HepG2 (cell line): Measurements from ENCODE around the gene MYO18A. TPM values are rescaled to one million over a fixed set of nuclear protein-coding genes. Genes with fewer than 3 reads are reported as not detected.

Experiments
- ATAC-seq: fragments of 200-7000 bp; cut with Tn5 transposase; 3 replicates; pipeline ENCODE4 v1.9.1; 2020; ENCODE audit warnings: mild to moderate bottlenecking, moderate library complexity
- BruUV-seq: library from RNA; stranded (reverse); fragments of 400-500 nt; replicated peaks from 2 replicates; lab custom pipeline; 2021; lab: Mats Ljungman, UMichigan
- CTCF ChIA-PET: fragments of 300-600 bp; formaldehyde crosslinking; extraction: SDS; loops from one replicate; lab custom pipeline; 2021; ENCODE audit warnings: low total read pairs, inconsistent platforms, low intra/inter-chr PET ratio; lab: Yijun Ruan, JAX
- POLR2A ChIA-PET: fragments of 350-600 bp; sonication (Branson Sonifier 250); formaldehyde crosslinking; loops from one replicate; lab custom pipeline; 2020; ENCODE audit warnings: antibody characterized with exemption, inconsistent platforms; lab: Yijun Ruan, JAX
- DNase-seq: peaks from one replicate; pipeline ENCODE4 v3.0.0-alpha.2; 2015; ENCODE audit warnings: low spot score
- FAIRE-seq: peaks from 3 replicates; lab custom pipeline; 2011; peaks lifted over from hg19 to GRCh38; lab: Jason Lieb, UNC
- H2AFZ ChIP-seq: one replicate; pipeline ENCODE4 v1.6.1; 2011; ENCODE audit warnings: low read length, inconsistent platforms
- H3K27ac ChIP-seq: fragments of 300-600 bp; 3 replicates; pipeline ENCODE4 v1.8.0; 2011; ENCODE audit warnings: mixed run types, mild to moderate bottlenecking, mixed read lengths, low read length, inconsistent platforms; ENCODE audit not compliant: insufficient read depth; ENCODE audit errors: extremely low read length
- H3K27me3 ChIP-seq, 2 experiments: fragments of 200-600 bp in 1 of 2; 2 replicates in 1 of 2; 3 replicates in 1 of 2; pipeline versions ENCODE4 v1.6.0 to v1.8.0; 2011; ENCODE audit warnings: low read length in 2 of 2, mild to moderate bottlenecking in 2 of 2, moderate library complexity in 2 of 2, inconsistent platforms in 1 of 2; ENCODE audit not compliant: insufficient read depth in 2 of 2, control insufficient read depth in 1 of 2
- H3K36me3 ChIP-seq, 2 experiments: fragments of 200-600 bp in 1 of 2; replicated peaks in 1 of 2; 2 replicates in 1 of 2; 3 replicates in 1 of 2; pipeline versions ENCODE4 v1.5.1 to v1.8.0; 2011; ENCODE audit warnings: low read length in 2 of 2, inconsistent platforms in 1 of 2; ENCODE audit not compliant: insufficient read depth in 2 of 2, control insufficient read depth in 1 of 2
- H3K4me1 ChIP-seq: 2 replicates; pipeline ENCODE4 v1.5.1; 2012; ENCODE audit warnings: low read length, inconsistent platforms; ENCODE audit not compliant: insufficient read depth
- H3K4me2 ChIP-seq: 2 replicates; pipeline ENCODE4 v1.6.0; 2011; ENCODE audit warnings: low read depth, low read length, inconsistent platforms
- H3K4me3 ChIP-seq, 3 experiments: fragments of 200-600 bp in 1 of 3; sonication (generic), shearing (Covaris generic) in 1 of 3; replicated peaks in 1 of 3; 2 replicates each; pipeline ENCODE4 v1.5.1; 2011 to 2016; ENCODE audit warnings: low read length in 3 of 3, inconsistent platforms in 2 of 3, low read depth in 2 of 3, mild to moderate bottlenecking in 2 of 3, control low read depth in 1 of 3, mixed read lengths in 1 of 3; ENCODE audit not compliant: insufficient read depth in 1 of 3
- H3K79me2 ChIP-seq: one replicate; pipeline ENCODE4 v1.6.1; 2011; ENCODE audit warnings: low read length, inconsistent platforms; ENCODE audit not compliant: insufficient read depth
- H3K9ac ChIP-seq: 2 replicates; pipeline ENCODE4 v1.6.0; 2011; ENCODE audit warnings: mild to moderate bottlenecking, low read depth, low read length, inconsistent platforms; ENCODE audit not compliant: insufficient read depth
- H3K9me3 ChIP-seq: 2 replicates; pipeline ENCODE4 v1.5.1; 2012; ENCODE audit warnings: mild to moderate bottlenecking, low read length
- H4K20me1 ChIP-seq: 2 replicates; pipeline ENCODE4 v1.6.0; 2011; ENCODE audit warnings: inconsistent platforms, mild to moderate bottlenecking, low read length, moderate library complexity; ENCODE audit not compliant: insufficient read depth
- BRD4 ChIP-seq: sonication (generic); formaldehyde crosslinking; IDR thresholded peaks from 2 replicates; pipeline ENCODE4 v1.4.0; 2020; ENCODE audit warnings: missing genetic modification reagents
- FOXO1 ChIP-seq: sonication (generic); formaldehyde crosslinking; IDR thresholded peaks from 2 replicates; pipeline ENCODE4 v1.4.0; 2020; ENCODE audit warnings: missing genetic modification reagents
- KDM4B ChIP-seq: sonication (generic); formaldehyde crosslinking; IDR thresholded peaks from 2 replicates; pipeline ENCODE4 v1.4.0; 2020; ENCODE audit warnings: missing genetic modification reagents
- KDM5A ChIP-seq: fragments of 200-600 bp; sonication (generic); IDR thresholded peaks from 2 replicates; pipeline ENCODE4 v1.7.0; 2018; ENCODE audit warnings: antibody characterized with exemption, mild to moderate bottlenecking, low read length, borderline replicate concordance
- MED13 ChIP-seq: sonication (generic); formaldehyde crosslinking; IDR thresholded peaks from 2 replicates; pipeline ENCODE4 v1.5.0; 2020; ENCODE audit warnings: missing genetic modification reagents
- NPAS2 ChIP-seq: sonication (generic); formaldehyde crosslinking; IDR thresholded peaks from 2 replicates; pipeline ENCODE4 v1.8.0; 2022; ENCODE audit warnings: mild to moderate bottlenecking, missing genetic modification reagents, borderline replicate concordance
- PLSCR1 ChIP-seq: sonication (generic); formaldehyde crosslinking; IDR thresholded peaks from 2 replicates; pipeline ENCODE4 v1.5.0; 2020; ENCODE audit warnings: missing genetic modification reagents, mild to moderate bottlenecking, borderline replicate concordance
- RXRB ChIP-seq: IDR thresholded peaks from 2 replicates; pipeline ENCODE4 v1.6.1; 2016; ENCODE audit warnings: borderline replicate concordance, missing genetic modification reagents, missing compliant biosample characterization
- ZBTB25 ChIP-seq: IDR thresholded peaks from 2 replicates; pipeline ENCODE4 v1.6.1; 2018; ENCODE audit warnings: missing genetic modification reagents
- ZBTB46 ChIP-seq: sonication (generic); formaldehyde crosslinking; IDR thresholded peaks from 2 replicates; pipeline ENCODE4 v1.4.0; 2020; ENCODE audit warnings: mild to moderate bottlenecking, missing genetic modification reagents, borderline replicate concordance
- ZNF121 ChIP-seq: sonication (generic); formaldehyde crosslinking; IDR thresholded peaks from 2 replicates; pipeline ENCODE4 v1.5.0; 2020; ENCODE audit warnings: mild to moderate bottlenecking, missing genetic modification reagents
- ZNF556 ChIP-seq: sonication (generic); formaldehyde crosslinking; IDR thresholded peaks from 2 replicates; pipeline ENCODE4 v1.4.0; 2020; ENCODE audit warnings: mild to moderate bottlenecking, missing genetic modification reagents, borderline replicate concordance
- ZNF720 ChIP-seq: sonication (generic); formaldehyde crosslinking; IDR thresholded peaks from 2 replicates; pipeline ENCODE4 v1.4.0; 2020; ENCODE audit warnings: missing genetic modification reagents
- WGBS: methylation state at CpG from one replicate; pipeline ENCODE4 v1.1.6; 2017; ENCODE audit warnings: low lambda C conversion rate; 5-methylcytosine and 5-hydroxymethylcytosine counted together
- in situ Hi-C: cut with HindIII; loops from 2 replicates; pipeline ENCODE4 v1.10.0; 2017; ENCODE audit warnings: low pct_unique_long_range_greater_than_20kb; ENCODE audit not compliant: extremely low pct_ligation_motif_present
- intact Hi-C: fragments of 100-400 bp; cut with micrococcal nuclease; formaldehyde crosslinking; loops from one replicate; pipeline ENCODE4 v1.10.0; 2022; ENCODE audit not compliant: unreplicated experiment
- polyA plus RNA-seq, 8 experiments: library from polyadenylated mRNA; depleted of rRNA in 3 of 8; stranded (reverse) in 7 of 8; unstranded in 1 of 8; fragments of >200 nt; fragmentation: Illumina TruSeq in 4 of 8; extraction: Trizol in 4 of 8; gene quantifications; 2 replicates each; pipeline versions ENCODE4 v1.2.1 to v1.2.3, GENCODE V29; 2011 to 2016; ENCODE audit warnings: low read depth in 4 of 8, missing spikeins in 1 of 8, mixed read lengths in 1 of 8; ENCODE audit not compliant: insufficient read depth in 1 of 8
- total RNA-seq, 5 experiments: library from RNA; depleted of rRNA; stranded (reverse); fragments of >200 nt; fragmentation: Illumina TruSeq; extraction: Trizol; gene quantifications; 2 replicates each; pipeline ENCODE4 v1.2.3, GENCODE V29; 2016; ENCODE audit warnings: low read depth in 1 of 5
- TF ChIP-seq, protein P1 (sequence below): sonication (generic); formaldehyde crosslinking; IDR thresholded peaks from 2 replicates; pipeline ENCODE4 v1.5.0; 2020; ENCODE audit warnings: missing genetic modification reagents

MYO18A gene
- total and polyA plus RNA-seq, 2 of the 13 experiments (the other 11 are each of a cell fraction or from before 2014, with no cell fraction given): 16.8 to 24.8 TPM

DNA sequence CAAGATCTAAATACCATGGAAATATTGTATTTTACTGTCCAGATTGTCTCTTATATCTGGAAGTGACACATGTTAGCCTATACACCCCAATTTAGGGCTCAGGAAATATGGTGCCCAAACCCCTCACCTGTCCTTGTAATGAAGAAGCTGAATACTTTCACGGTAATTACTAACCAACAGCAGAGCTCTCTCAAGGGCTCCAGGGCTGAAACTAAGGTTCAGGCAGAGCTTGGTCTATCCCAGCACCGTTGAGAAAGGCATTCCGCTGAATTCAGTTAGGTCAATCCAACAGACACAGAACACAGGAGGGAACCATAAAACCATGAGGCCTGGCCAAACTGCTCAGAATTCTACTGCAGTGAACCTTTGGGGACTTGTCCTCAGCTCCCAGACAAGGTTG, 14.9 kb downstream of the MYO18A start:
- Histone ChIP-seq H3K36me3 (peaks cover 22 to 51% of the 10 kb centered on the region in 2 experiments), H3K4me1 (peaks cover 56% of the 10 kb centered on the region), H3K27ac (no peak overlapping the region), H4K20me1 (peaks cover 12% of the 10 kb centered on the region; the same call in 1 of the 2 replicates), H3K4me3 (no peak overlapping the region), H3K4me2 (no peak overlapping the region), H3K9me3 (no peaks in the 10 kb centered on the region), H3K79me2 (peaks cover 64% of the 10 kb centered on the region), H2AFZ (no peak overlapping the region), H3K27me3 (no peaks in the 10 kb centered on the region), H3K9ac (no peak overlapping the region)
- in situ Hi-C loops (no loop called here), intact Hi-C loops (no loop called here)
- no peak for TF ChIP-seq FOXO1 (CRISPR knock-in tag)
- no peak for TF ChIP-seq ZNF556 (CRISPR knock-in tag)
- no peak for TF ChIP-seq ZNF121 (CRISPR knock-in tag)
- no peak for TF ChIP-seq KDM5A
- no peak for TF ChIP-seq ZBTB25
- no peak for TF ChIP-seq KDM4B (CRISPR knock-in tag)
- no peak for TF ChIP-seq ZNF720 (CRISPR knock-in tag)
- no peak for TF ChIP-seq RXRB (CRISPR knock-in tag)
- TF ChIP-seq MED13 (CRISPR knock-in tag): no peak
- TF ChIP-seq NPAS2 (CRISPR knock-in tag): no peak
- TF ChIP-seq, protein P1, sequence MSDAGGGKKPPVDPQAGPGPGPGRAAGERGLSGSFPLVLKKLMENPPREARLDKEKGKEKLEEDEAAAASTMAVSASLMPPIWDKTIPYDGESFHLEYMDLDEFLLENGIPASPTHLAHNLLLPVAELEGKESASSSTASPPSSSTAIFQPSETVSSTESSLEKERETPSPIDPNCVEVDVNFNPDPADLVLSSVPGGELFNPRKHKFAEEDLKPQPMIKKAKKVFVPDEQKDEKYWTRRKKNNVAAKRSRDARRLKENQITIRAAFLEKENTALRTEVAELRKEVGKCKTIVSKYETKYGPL (CRISPR knock-in tag): no peak
- no peak for TF ChIP-seq BRD4 (CRISPR knock-in tag)
- TF ChIP-seq ZBTB46 (CRISPR knock-in tag): no peak
- TF ChIP-seq PLSCR1 (CRISPR knock-in tag): no peak
- POLR2A ChIA-PET: interaction anchor here (2.5 to 21.6 kb wide), 3 partner anchors 10 to 16 kb away, joined by 7 to 618 read pairs (median 10); partner anchors contain the start of gene MYO18A
- FAIRE-seq (no peak), ATAC-seq (no peak), DNase-seq (no peak)
- WGBS: 96% methylated on average over 3 of the region's 3 CpGs
- CTCF ChIA-PET: no interaction called here
- no TSS peak for BruUV-seq
